GM12878 (cell line): ENCODE data around the gene CCDC24.

ENCODE experiments used
- BHLHE40 ChIP-seq, 2 experiments: fragments of 450-650 bp in 1 of 2; IDR thresholded peaks; 2 replicates each; pipeline ENCODE4 v1.6.1; 2011 to 2017; ENCODE audit warnings: low read depth in 2 of 2, borderline replicate concordance in 1 of 2, improper control_type of control experiment in 1 of 2, low read length in 1 of 2, mild to moderate bottlenecking in 1 of 2
- CBX3 ChIP-seq: fragments of 200-600 bp; sonication (generic); IDR thresholded peaks from 2 replicates; pipeline ENCODE4 v1.6.1; 2016; ENCODE audit warnings: low read depth, borderline replicate concordance
- USF2 ChIP-seq: IDR thresholded peaks from 2 replicates; pipeline ENCODE4 v1.6.1; 2011; ENCODE audit warnings: low read depth, low read length, improper control_type of control experiment, borderline replicate concordance

GRCh38 chr1:44034976-44035716 is 43.7 kb downstream of the CCDC24 start:
- no peak for TF ChIP-seq BHLHE40 (IDR thresholded peaks at IDR 0.05; ENCODE audit: borderline replicate concordance in 1 of 2, low read depth in 2 of 2, low read length in 1 of 2)
- TF ChIP-seq CBX3, result no peak
- no peak for TF ChIP-seq USF2
